HEK293 (cell line): ENCODE measurements around the gene MLLT1.

Experiments used
- TRIM28 ChIP-seq: IDR thresholded peaks from 2 replicates; pipeline ENCODE4 v1.6.1; 2011; ENCODE audit warnings: low read length, control low read depth, borderline replicate concordance
- ZBTB20 ChIP-seq: fragments of 450-650 bp; formaldehyde crosslinking; IDR thresholded peaks from 2 replicates; pipeline ENCODE4 v1.5.1; 2016; ENCODE audit warnings: missing biosample characterization, missing genetic modification characterization
- ZBTB26 ChIP-seq: fragments of 450-650 bp; formaldehyde crosslinking; optimal IDR thresholded peaks from 2 replicates; pipeline ENCODE3; 2016; ENCODE audit warnings: missing biosample characterization, mild to moderate bottlenecking, missing genetic modification characterization
- ZBTB44 ChIP-seq: fragments of 450-650 bp; IDR thresholded peaks from 2 replicates; pipeline ENCODE4 v1.5.1; 2018; ENCODE audit warnings: missing biosample characterization, mild to moderate bottlenecking, missing genetic modification characterization
- ZNF10 ChIP-seq: fragments of 450-650 bp; formaldehyde crosslinking; IDR thresholded peaks from 2 replicates; pipeline ENCODE4 v1.5.1; 2017; ENCODE audit warnings: missing biosample characterization, missing genetic modification characterization
- ZNF169 ChIP-seq: fragments of 450-650 bp; formaldehyde crosslinking; IDR thresholded peaks from 2 replicates; pipeline ENCODE4 v1.5.1; 2016; ENCODE audit warnings: missing biosample characterization, missing genetic modification characterization
- ZNF335 ChIP-seq: fragments of 450-650 bp; formaldehyde crosslinking; conservative IDR thresholded peaks from 2 replicates; pipeline ENCODE4 v1.5.1; 2016; ENCODE audit warnings: missing biosample characterization, missing genetic modification characterization
- ZNF350 ChIP-seq: fragments of 450-650 bp; formaldehyde crosslinking; IDR thresholded peaks from 2 replicates; pipeline ENCODE4 v1.5.0; 2017; ENCODE audit warnings: missing biosample characterization, mild to moderate bottlenecking, missing genetic modification characterization
- ZNF398 ChIP-seq: fragments of 450-650 bp; formaldehyde crosslinking; IDR thresholded peaks from 2 replicates; pipeline ENCODE4 v1.5.1; 2017; ENCODE audit warnings: missing biosample characterization, missing genetic modification characterization
- ZNF426 ChIP-seq: fragments of 450-650 bp; formaldehyde crosslinking; IDR thresholded peaks from 2 replicates; pipeline ENCODE4 v1.5.1; 2017; ENCODE audit warnings: missing biosample characterization, missing genetic modification characterization, mild to moderate bottlenecking, inconsistent platforms, moderate library complexity
- ZNF549 ChIP-seq: fragments of 450-650 bp; IDR thresholded peaks from 2 replicates; pipeline ENCODE4 v1.5.1; 2018; ENCODE audit warnings: missing biosample characterization, missing genetic modification characterization, mild to moderate bottlenecking, inconsistent platforms, moderate library complexity
- ZNF558 ChIP-seq: fragments of 450-650 bp; formaldehyde crosslinking; IDR thresholded peaks from 2 replicates; pipeline ENCODE4 v1.5.1; 2016; ENCODE audit warnings: missing biosample characterization, missing genetic modification characterization
- ZNF585B ChIP-seq: fragments of 450-650 bp; formaldehyde crosslinking; IDR thresholded peaks from 2 replicates; pipeline ENCODE4 v1.5.1; 2016; ENCODE audit warnings: missing biosample characterization, missing genetic modification characterization
- ZNF670 ChIP-seq: fragments of 450-650 bp; formaldehyde crosslinking; IDR thresholded peaks from 2 replicates; pipeline ENCODE4 v1.5.1; 2016; ENCODE audit warnings: missing biosample characterization, missing genetic modification characterization, low read depth
- ZNF843 ChIP-seq: fragments of 450-650 bp; formaldehyde crosslinking; IDR thresholded peaks from 2 replicates; pipeline ENCODE4 v1.5.1; 2016; ENCODE audit warnings: missing biosample characterization, missing genetic modification characterization
- TF ChIP-seq, protein P1 (sequence below): fragments of 450-650 bp; formaldehyde crosslinking; IDR thresholded peaks from 2 replicates; pipeline ENCODE4 v1.5.1; 2016; ENCODE audit warnings: missing biosample characterization, missing genetic modification characterization
- TF ChIP-seq, protein P2 (sequence below): fragments of 450-650 bp; formaldehyde crosslinking; conservative IDR thresholded peaks from 2 replicates; pipeline ENCODE4 v1.5.1; 2016; ENCODE audit warnings: low read depth, missing biosample characterization, missing genetic modification characterization
- TF ChIP-seq, protein P3 (sequence below): fragments of 450-650 bp; formaldehyde crosslinking; conservative IDR thresholded peaks from 2 replicates; pipeline ENCODE4 v1.5.1; 2016; ENCODE audit warnings: low read depth, missing biosample characterization, missing genetic modification characterization
- TF ChIP-seq, protein P4 (sequence below): fragments of 450-650 bp; formaldehyde crosslinking; IDR thresholded peaks from 2 replicates; pipeline ENCODE4 v1.5.1; 2017; ENCODE audit warnings: missing biosample characterization, missing genetic modification characterization
- TF ChIP-seq, protein P5 (sequence below): fragments of 450-650 bp; formaldehyde crosslinking; IDR thresholded peaks from 2 replicates; pipeline ENCODE4 v1.5.1; 2017; ENCODE audit warnings: missing biosample characterization, missing genetic modification characterization

The MLLT1 gene

GRCh38 chr19:6279931-6280591, at the start of gene MLLT1 (continued):
- TF ChIP-seq, protein P1, sequence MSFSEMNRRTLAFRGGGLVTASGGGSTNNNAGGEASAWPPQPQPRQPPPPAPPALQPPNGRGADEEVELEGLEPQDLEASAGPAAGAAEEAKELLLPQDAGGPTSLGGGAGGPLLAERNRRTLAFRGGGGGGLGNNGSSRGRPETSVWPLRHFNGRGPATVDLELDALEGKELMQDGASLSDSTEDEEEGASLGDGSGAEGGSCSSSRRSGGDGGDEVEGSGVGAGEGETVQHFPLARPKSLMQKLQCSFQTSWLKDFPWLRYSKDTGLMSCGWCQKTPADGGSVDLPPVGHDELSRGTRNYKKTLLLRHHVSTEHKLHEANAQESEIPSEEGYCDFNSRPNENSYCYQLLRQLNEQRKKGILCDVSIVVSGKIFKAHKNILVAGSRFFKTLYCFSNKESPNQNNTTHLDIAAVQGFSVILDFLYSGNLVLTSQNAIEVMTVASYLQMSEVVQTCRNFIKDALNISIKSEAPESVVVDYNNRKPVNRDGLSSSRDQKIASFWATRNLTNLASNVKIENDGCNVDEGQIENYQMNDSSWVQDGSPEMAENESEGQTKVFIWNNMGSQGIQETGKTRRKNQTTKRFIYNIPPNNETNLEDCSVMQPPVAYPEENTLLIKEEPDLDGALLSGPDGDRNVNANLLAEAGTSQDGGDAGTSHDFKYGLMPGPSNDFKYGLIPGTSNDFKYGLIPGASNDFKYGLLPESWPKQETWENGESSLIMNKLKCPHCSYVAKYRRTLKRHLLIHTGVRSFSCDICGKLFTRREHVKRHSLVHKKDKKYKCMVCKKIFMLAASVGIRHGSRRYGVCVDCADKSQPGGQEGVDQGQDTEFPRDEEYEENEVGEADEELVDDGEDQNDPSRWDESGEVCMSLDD (tag by site-specific recombination): peak; percentile 74; the same call in 1 of the 2 replicates
- TF ChIP-seq, protein P2, sequence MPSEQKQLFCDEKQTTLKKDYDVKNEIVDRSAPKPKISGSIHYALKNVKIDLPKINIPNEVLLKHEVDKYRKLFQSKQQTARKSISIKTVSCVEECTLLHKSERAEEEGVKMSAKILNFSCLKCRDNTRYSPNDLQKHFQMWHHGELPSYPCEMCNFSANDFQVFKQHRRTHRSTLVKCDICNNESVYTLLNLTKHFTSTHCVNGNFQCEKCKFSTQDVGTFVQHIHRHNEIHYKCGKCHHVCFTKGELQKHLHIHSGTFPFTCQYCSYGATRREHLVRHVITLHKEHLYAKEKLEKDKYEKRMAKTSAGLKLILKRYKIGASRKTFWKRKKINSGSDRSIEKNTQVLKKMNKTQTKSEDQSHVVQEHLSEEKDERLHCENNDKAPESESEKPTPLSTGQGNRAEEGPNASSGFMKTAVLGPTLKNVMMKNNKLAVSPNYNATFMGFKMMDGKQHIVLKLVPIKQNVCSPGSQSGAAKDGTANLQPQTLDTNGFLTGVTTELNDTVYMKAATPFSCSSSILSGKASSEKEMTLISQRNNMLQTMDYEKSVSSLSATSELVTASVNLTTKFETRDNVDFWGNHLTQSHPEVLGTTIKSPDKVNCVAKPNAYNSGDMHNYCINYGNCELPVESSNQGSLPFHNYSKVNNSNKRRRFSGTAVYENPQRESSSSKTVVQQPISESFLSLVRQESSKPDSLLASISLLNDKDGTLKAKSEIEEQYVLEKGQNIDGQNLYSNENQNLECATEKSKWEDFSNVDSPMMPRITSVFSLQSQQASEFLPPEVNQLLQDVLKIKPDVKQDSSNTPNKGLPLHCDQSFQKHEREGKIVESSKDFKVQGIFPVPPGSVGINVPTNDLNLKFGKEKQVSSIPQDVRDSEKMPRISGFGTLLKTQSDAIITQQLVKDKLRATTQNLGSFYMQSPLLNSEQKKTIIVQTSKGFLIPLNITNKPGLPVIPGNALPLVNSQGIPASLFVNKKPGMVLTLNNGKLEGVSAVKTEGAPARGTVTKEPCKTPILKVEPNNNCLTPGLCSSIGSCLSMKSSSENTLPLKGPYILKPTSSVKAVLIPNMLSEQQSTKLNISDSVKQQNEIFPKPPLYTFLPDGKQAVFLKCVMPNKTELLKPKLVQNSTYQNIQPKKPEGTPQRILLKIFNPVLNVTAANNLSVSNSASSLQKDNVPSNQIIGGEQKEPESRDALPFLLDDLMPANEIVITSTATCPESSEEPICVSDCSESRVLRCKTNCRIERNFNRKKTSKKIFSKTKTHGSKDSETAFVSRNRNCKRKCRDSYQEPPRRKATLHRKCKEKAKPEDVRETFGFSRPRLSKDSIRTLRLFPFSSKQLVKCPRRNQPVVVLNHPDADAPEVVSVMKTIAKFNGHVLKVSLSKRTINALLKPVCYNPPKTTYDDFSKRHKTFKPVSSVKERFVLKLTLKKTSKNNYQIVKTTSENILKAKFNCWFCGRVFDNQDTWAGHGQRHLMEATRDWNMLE (tag by site-specific recombination): no peak
- TF ChIP-seq ZNF843 (peak; percentile 42; the same call in 1 of the 2 replicates), TRIM28 (no peak), ZBTB20 (tag by site-specific recombination) (0 out of 2 replicates have a peak, but pooled peaks have one; percentile 20), ZNF398 (tag by site-specific recombination) (peak; percentile 34; the same call in 1 of the 2 replicates), ZNF549 (no peak), ZNF670 (tag by site-specific recombination) (no peak), ZNF558 (no peak), ZNF426 (tag by site-specific recombination) (no peak), ZNF169 (tag by site-specific recombination) (no peak), ZNF10 (tag by site-specific recombination) (no peak), ZNF585B (tag by site-specific recombination) (no peak), ZNF335 (tag by site-specific recombination) (peak; percentile 56), ZNF350 (no peak), ZBTB44 (tag by site-specific recombination) (peak; percentile 40; the same call in 1 of the 2 replicates), ZBTB26 (tag by site-specific recombination) (peak; percentile 74)
- TF ChIP-seq, protein P3, sequence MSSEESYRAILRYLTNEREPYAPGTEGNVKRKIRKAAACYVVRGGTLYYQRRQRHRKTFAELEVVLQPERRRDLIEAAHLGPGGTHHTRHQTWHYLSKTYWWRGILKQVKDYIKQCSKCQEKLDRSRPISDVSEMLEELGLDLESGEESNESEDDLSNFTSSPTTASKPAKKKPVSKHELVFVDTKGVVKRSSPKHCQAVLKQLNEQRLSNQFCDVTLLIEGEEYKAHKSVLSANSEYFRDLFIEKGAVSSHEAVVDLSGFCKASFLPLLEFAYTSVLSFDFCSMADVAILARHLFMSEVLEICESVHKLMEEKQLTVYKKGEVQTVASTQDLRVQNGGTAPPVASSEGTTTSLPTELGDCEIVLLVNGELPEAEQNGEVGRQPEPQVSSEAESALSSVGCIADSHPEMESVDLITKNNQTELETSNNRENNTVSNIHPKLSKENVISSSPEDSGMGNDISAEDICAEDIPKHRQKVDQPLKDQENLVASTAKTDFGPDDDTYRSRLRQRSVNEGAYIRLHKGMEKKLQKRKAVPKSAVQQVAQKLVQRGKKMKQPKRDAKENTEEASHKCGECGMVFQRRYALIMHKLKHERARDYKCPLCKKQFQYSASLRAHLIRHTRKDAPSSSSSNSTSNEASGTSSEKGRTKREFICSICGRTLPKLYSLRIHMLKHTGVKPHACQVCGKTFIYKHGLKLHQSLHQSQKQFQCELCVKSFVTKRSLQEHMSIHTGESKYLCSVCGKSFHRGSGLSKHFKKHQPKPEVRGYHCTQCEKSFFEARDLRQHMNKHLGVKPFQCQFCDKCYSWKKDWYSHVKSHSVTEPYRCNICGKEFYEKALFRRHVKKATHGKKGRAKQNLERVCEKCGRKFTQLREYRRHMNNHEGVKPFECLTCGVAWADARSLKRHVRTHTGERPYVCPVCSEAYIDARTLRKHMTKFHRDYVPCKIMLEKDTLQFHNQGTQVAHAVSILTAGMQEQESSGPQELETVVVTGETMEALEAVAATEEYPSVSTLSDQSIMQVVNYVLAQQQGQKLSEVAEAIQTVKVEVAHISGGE (tag by site-specific recombination): peak; percentile 88
- TF ChIP-seq, protein P4, sequence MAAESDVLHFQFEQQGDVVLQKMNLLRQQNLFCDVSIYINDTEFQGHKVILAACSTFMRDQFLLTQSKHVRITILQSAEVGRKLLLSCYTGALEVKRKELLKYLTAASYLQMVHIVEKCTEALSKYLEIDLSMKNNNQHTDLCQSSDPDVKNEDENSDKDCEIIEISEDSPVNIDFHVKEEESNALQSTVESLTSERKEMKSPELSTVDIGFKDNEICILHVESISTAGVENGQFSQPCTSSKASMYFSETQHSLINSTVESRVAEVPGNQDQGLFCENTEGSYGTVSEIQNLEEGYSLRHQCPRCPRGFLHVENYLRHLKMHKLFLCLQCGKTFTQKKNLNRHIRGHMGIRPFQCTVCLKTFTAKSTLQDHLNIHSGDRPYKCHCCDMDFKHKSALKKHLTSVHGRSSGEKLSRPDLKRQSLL (tag by site-specific recombination): no peak
- TF ChIP-seq, protein P5, sequence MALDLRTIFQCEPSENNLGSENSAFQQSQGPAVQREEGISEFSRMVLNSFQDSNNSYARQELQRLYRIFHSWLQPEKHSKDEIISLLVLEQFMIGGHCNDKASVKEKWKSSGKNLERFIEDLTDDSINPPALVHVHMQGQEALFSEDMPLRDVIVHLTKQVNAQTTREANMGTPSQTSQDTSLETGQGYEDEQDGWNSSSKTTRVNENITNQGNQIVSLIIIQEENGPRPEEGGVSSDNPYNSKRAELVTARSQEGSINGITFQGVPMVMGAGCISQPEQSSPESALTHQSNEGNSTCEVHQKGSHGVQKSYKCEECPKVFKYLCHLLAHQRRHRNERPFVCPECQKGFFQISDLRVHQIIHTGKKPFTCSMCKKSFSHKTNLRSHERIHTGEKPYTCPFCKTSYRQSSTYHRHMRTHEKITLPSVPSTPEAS: no peak
